ENCODE measurements around the gene C1QTNF1.
"Not testable (repeated sequence)": the region's sequence is repeated elsewhere in the genome, so short reads cannot be mapped to it uniquely, and the experiment has no call there.

Gene C1QTNF1

DNA sequence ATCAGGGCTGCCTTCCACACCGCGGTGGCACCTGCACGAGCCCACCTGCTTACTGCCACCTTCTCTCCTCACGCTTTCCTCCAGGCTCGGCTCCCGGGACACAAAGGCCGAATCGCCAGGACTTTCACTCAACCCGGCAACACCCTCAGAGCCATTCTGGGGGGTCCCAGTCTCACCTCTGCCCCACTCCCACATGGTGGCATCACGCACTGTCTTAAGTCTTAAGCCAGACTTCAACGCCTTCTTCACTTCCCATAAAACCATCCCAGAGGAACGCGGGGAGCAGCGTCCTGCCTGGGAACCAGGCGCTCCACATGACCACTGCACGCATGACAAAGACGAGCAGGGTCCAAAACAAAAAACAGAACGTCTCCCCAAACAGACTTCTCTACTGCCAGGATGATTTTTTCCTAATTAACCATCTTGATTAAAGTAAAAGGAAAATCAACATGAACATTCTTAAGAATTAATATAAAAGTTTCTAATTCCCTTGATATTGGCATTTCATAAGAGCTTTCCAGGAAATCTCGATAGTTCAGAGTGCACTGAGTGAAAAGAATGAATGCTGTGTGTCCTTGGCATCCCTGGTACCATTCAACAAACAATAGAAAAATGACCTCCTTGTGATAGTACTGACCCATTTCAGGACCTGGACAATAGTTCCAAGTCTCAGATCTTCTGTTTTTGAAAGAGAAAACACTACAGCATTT, 17.0 kb upstream of the C1QTNF1 start:
- no peak for DNase-seq

DNA sequence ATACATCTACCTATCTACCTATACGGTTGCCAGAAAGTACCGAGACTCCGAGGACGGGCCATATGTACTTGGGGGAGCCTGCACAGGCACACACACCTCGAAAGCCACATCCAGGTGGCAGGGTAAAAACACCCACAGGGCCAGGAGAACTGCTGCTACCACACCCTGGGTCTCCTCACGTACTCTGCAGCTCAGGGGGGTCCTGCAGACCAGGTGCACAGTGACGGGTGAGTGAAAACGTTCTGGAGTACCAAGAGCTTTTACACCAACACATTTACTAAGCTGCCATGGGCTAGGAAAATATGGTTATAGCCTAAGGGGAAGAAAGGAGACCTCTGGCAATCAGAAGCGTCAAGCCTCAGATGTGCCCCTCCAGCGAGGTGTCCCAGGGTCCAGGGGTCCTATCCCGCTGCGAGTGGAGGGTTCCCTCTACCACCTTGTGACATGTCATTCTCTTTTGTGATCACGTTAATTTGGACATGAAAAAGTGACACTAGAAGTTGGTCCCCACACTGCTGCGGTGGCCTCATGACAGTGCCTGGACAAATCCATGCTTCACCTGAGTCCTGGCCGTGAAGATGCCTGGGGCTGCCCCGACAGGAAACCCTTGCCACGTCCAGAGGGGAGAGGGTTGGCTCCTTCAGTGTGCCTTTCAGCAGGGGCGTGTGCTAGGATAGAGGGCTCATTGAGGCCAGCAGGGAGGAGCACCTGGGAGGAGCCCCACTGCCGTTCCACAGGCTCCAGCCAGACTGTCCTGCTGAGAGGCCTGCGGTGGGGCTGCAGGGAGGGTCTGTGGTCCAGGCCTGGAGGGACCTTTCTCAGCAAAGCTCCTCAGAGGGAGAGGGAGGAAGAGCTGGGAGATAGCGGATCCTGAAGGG, 16.2 kb upstream of the C1QTNF1 start:
- no peak for DNase-seq

DNA sequence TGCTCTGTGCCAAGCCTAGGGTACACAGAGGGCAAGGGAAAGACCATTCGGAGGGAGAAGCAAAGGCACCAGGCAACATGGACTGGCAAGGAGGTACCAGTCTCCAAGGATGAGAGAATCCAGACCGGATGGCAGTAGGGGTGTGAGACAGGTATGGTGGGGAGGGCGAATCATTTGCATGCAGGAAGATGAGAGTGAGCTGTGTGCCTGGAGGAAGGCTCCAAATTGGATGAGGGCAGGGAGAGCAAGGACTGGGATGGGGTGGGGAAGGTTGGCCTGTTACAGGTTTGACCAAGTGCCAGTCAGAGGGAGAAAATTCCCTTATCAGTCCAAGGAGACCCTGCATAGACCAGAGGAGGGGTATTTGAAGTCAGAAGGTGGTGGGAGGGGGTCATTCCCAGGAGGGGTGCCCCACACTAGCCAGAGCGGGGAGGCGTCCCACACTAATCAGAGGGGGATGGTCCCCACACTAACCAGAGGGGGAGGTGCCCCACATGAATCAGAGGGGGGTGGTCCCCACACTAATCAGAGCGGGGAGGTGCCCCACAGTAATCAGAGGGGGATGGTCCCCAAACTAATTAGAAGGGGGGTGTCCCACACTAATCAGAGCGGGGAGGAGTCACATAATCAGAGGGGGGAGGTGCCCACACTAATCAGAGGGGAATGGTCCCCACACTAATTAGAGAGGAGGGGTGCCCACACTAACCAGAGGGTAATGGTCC, 15.1 kb upstream of the C1QTNF1 start:
- DNase-seq: no peak

DNA sequence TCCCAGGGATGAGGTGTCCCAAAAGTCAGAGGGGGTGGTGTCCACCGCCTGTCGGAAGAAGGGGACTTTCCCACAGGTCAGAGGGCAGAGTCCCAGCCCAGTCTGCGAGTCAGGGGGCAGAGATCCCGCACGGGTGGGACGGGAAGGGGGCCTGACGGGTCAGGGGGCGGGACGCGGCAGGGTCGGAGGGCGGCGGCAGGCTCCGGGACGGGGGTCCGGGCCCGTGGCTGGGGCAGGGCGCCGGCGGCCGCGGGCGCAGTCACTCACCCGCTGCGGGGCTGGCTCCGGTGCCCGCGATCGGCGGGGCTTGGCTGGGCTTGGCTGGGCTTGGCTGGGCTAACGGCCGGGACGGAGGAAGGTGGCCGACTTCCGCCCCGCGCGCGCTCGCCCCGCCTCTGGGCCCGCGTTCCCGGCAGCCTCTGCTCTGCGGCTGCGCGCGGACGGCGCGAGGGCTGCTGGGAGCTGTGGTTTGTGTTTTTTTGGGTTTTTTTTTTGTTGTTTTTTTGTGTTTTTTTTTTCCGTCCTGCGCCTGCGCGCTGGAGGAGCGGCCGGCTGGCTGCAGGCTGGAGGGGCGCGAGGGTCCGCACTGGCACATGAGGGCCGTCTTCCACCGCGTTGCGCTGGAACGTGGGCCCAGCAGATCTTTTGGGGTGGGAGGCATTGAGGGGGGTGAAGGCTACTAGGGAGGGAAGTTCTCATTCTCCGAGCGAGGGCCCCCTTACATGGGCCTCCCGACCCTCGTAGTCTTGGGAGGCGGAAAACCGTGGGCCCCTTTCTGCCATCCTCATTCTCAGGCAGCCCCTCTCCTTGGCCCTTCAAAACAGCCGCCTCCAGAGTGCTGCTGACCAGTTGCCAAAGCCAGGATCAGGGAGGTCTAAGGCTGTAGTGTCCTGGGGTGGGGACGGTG, 14.3 kb upstream of the C1QTNF1 start, which contains the start of gene CANT1:
Gene CANT1, minus strand, starts transcription at position 368 of the 907 bp plus-strand sequence. CDS start 12,142 bp downstream, outside the sequence.
- peak; percentile 21 for DNase-seq

DNA sequence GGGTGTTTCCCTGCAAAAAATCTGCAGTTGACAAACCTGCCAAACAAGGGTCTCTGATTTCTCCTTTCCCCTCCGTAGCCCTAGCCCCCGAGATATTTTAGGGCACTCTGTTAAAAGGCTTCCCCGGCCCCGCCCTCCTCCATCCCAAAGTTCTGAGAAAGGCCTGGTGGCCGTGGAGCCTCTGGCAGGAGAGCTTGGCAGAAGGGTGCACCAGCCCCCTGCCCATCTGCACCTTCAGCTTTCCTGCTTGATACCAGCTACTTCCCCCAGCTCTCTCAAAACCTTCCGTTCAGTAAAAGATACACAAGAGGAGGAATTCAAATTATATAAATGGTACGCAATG, 13.7 kb upstream of the C1QTNF1 start:
- no peak for DNase-seq

DNA sequence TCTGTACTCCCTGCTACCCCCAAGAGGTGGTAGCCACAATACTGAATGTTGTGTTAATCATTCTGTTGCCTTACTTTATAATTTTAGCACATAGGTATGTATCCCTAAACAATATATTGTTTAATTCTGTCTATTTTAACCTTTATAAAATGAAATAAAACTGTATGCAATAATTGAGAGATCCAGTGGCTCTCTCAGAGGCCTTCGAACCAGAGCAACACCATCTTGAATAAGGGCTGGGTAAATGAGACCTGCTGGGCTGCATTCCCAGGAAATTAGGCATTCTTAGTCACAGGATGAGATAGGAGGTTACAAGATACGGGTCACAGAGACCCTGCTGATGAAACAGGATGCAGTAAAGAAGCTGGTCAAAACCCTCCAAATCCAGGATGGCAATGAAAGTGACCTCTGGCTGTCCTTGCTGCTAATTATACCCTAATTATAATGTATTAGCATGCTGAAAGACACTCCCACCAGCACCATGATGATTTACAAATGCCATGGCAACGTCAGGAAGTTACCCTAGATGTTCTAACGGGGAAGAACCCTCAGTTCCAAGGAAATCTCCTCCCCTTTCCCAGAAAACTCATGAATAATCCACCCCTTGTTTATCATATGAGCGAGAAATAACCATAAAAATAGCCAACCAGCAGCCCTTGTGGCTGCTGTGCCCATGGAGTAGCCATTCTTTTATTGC, 12.4 kb upstream of the C1QTNF1 start:
- DNase-seq: no peak

DNA sequence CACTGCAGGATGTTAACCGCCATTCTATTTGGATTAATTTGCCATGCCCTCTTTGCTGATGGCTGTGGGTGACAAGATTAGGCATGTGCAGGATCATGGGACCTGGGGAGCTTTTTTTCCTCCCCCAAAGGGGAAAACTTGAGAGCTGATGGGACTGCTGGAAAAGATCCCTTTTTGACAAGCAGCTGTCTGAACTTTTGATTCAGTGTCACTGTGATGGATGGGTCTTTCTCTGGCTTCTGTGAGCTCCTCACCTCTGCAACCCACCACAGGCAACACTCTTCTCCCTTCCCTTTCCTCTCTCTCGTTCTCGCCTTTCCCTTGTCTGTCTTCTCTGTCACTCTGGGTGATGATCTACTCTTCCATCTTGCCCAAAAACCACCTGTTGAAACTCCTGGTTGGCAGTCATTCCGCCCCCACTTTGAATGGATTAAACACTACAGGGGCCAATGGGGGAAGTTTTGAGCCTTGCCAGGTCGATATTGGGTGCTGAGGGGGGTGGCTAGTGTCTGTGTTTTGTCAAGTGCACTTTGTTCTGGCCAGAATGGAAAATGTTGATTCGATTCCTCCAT, 11.3 kb upstream of the C1QTNF1 start:
- DNase-seq: no peak

DNA sequence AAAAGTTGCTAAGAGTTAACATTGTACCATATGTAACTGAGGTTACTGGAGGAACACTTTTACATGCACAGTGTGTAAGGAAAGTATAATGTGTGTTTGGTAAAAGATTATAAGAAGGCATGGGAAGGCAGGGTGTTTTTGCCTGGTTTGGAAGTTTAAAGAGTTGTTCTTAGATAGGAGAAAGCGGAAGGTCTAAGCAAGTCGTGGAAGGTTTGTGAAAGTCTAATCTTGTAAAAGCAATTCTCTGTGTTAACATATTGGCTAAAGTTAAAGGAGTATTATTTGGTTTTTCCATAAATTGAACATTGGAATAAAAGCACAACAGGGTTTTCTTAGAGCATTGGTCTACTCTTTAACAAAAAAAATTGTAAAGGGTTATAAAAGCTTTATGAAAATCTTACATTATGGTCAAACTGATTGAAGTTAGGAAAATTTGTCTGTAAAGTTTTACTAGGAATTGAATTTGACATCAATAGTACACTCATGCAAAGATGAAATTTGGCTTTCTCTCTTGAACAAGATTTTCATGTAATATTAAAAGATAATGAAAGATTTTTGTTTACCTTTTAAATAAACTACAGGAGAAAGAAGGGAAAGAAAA, 9.7 kb upstream of the C1QTNF1 start:
- no peak for DNase-seq

DNA sequence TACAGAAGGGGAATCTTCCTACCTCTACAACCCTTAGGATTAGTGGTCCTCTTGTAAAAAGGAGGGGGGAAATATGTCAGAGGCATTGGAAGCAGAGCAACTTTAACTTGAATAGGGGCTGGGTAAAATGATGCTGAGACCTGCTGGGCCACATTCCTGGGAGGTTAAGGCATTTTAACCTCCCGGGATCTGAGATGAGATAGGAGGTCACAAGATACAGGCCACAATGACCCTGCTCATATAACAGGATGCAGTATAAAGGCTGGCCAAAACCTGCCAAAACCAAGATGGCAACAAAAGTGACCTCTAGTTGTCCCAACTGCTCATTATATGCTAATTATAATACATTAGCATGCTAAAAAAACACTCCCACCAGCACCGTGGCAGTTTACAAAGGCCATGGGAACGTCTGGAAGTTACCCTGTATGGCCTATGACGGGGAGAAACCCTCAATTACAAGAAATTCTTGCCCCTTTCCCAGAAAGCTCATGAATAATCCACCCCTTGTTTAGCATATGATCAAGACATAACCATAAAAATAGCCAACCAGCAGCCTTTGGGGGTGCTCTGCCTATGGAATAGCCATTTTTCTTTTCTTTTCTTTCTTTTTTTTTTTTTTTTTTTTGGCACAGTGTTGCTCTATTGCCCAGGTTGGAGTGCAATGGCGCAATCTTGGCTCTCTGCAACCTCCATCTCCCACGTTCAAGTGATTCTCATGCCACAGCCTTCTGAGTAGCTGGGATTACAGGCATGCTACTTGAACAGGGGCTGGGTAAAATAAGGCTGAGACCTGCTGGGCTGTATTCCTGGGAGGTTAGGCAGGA, 6.2 kb upstream of the C1QTNF1 start:
- DNase-seq: no peak

DNA sequence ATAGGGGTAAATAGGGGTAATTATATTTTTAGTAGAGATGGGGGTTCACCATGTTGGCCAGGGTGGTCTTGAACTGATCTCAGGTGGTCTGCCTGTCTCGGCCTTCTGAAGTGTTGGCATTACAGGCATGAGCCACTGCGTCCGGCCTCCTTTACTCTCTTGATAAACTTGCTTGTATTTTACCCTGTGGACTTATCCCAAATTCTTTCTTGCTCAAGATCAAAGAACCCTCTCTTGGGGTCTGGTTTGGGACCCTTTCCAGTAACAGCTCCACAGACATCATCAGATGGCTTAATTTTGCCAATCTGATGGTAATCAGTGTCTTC, 5.6 kb upstream of the C1QTNF1 start:
- DNase-seq: no peak

DNA sequence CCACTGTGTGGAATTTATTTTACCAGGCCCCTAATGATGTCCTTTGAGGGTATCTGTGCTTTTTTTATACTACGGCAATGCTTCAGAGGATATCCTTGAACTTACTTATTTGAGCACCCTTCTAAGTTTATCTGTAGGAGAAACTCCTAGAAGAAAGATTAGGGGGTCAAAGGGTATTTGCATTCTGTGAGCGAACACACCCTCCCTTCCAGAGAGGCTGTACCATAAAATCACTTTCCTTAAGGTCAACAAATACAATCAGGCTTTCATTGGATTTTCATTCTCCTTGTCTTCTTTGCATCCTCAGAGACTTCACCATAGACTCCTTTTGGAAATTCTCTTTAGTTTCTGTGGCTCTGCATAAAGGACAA, 4.7 kb upstream of the C1QTNF1 start:
- no peak for DNase-seq

DNA sequence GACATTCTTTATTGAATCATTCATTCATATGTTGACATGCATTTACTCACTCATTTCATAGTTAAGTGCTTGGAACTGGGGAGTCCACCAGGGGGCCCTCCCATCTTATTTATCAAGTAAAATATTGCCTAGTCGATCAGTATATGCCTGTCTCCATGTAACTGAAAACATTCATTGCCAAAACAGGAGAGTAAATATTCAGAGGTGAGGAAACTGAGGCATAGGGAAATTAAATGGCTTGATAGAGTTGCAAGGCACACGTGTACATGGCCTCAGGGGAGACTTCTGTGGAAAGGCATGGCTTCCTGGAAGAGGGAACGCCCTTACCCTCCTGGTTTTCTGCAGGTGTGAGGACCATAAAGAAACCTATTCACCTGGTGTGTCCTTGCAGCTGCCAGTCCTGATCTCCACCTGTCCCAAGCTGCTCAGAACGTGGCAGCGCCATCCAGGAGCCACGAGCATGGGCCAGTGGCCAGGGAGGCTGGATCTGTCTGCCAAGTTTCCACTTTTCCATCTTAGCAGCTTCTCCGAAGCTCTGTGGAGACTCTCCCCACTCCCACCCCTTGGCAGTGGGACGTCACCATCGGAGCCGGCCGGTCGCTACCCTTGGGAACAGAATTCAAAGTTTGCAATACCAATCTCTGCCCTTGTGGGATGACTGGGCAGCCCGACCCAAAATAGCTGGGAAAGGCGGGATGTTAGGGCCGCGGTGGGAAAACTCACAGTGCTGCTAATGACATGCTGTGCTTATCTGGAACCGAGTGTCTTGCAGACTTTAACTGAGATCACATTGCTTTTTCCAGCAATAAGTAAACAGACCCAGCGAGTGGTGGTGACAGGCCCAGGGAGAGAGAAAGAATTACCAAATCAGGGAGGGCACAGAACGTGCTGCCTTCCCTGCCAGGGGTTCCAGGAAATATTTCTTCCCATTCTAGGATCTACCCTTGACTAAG, 4.1 kb upstream of the C1QTNF1 start:
- DNase-seq: peak; percentile 10

DNA sequence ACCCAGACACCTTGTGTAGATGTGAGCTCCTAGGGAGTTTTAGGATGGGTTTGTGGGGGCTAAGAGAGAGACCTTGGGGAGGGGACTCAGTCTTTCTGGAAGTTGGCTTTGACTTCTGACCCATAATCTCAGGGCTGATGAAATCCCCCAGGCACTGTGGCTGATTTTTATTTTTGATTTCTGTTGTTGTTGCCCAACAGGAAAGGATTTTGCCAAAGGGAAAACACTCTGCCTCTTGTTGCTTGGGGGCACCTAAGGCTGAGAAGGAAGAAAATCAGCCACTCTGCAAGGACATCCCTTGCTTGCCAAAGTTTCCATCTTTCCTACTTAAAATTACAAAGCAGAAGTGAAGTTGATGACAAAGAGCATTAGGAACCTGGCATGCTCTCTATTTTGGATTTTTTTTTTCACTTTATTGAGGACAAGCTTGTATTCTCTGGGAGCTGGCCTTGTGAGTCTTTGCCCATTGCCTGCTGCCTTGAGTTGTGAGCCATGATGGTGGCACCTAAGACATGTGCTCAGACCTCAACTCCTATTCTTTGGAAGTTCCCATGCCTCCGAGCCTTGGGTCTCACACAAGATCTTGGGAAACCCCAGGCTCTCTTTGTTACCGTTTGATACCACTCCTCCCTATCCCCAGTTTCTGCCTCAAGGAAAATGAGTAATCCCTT, 3.2 kb upstream of the C1QTNF1 start:
- no peak for DNase-seq

DNA sequence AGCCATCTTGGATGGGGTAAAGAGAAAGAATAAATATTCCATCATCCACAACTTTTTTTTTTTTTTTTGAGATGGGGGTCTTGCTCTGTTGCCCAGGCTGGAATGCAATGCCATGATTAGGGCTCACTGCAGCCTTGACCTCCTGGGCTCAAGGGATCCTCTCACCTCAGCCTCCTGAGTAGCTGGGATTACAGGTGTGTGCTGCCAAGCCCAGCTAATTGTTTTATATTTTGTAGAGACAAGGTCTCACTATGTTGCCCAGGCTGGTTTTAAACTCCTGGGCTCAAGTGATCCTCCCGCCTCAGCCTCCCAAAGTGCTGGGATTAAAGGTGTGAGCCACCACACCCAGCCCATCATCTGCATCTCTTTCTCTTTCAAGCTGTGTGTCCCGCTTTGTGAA, 2.0 kb upstream of the C1QTNF1 start:
- DNase-seq: not testable (repeated sequence)

DNA sequence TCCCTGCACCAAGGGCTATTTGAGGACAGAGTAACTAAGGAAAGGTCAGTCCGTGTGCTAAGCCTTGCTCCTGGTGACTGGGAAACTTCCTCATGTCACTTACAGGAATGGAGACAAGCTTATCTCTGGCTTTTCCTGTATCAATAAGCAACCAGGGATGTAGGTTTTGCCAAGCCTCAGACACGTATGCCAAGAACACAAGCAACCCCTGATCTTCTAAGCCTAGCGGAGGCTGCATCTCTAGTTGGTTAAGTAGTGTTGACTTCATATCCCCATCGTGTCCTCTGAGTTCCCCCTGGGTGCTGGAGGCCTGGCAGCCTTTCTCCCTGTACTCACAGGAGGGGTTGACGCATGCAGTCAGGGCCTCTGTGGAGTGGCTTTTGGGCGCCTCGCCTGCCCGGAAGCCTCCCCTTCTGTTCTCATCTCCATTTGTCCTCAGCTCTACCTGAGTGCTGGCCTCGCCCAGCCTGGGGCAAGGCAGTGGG, 1.4 kb upstream of the C1QTNF1 start:
- no peak for DNase-seq

DNA sequence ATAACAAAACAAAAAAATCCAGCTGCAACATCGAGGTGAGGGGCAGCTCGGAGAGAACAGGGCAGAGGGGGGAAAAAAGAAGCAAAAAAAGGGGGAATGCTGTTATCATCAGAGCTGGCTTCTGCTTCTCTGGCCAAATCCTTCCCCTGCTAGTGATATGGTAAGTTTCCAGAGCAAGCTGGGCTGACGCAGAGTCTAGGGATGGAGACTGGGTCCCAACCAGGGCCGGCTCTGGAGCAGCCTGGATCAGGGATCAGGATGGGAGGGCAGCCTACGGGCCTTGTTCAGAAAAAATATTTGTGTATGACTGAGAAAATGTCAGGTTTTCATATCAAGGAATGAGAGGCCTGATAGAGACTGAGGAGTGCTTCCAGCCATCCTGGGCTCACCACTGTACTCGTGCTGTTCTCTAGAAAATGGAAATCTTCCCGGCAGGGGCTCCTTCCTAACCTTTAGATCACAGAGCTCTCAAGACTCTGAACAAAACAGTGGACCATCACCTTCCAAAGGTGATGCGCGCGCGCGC, 726 bp upstream of the C1QTNF1 start:
- DNase-seq: no peak

DNA sequence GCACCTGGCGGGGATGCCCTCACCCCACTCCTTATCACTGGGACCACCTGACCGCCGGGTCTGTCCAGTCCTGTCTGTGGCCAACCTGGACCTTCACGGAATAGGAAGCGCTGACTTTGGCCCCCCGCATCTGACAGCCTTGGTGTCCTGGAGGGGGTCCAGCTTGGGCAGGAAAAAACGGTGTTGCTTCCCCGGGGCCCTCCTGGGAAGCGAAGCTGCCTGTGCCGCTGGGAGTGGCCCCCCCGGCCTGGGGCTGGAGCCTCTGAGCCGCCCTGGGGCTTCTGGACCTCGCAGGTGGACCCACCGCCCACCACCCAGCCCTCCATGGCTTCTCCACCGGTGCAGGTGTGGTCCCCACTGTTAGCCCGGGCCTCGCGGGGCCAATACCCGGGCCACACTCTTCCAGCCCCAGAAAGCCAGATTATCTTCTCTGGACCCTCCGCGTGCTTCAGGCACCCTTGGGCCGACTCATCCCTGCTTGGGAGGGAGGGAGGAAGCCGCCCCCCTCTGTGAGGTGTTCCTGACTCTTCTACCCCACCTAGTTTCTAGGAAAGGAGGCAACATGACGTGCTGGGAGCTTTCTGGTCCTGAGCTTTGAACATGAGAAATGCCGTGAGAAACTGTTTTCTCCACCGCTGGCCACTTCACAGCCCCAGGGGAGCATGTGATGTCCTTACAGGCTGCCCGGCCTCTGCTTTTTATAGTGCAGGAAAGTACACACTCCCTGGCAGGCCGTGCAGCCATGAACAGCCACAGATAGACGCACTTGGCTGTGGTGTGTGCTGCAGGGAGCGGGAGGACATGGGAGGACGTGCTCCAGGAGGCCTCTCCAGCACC, 1.1 kb downstream of the C1QTNF1 start:
- DNase-seq: no peak

Measured in NCI-H748 treated with DMSO at 0.1 percent for 48 hours (cell line).